Transverse colon (tissue), 4 donors: ENCODE results near the gene CAND2.

Experiments
- EP300 ChIP-seq: sonication (generic); formaldehyde crosslinking; IDR thresholded peaks from one replicate; pipeline ENCODE4 v1.6.1; 2017; ENCODE audit warnings: antibody characterized with exemption, low read depth
- POLR2A ChIP-seq: fragments of 450-650 bp; IDR thresholded peaks from one replicate; pipeline ENCODE4 v1.6.1; 2016; ENCODE audit warnings: antibody characterized with exemption, mild to moderate bottlenecking, moderate library complexity
- POLR2AphosphoS5 ChIP-seq, 3 donors: sonication (generic); formaldehyde crosslinking; IDR thresholded peaks; one replicate each; pipeline ENCODE4 v1.6.1; 2016; ENCODE audit warnings: antibody characterized with exemption in 3 of 3
- TF ChIP-seq, protein P1 (sequence below), 5 experiments: fragments of 200-600 bp in 3 of 5; fragments of 450-650 bp in 2 of 5; sonication (generic) in 3 of 5; IDR thresholded peaks; 1 replicate in 2 of 5; 2 replicates in 3 of 5; pipeline ENCODE4 v1.5.1; 2016 to 2017; ENCODE audit warnings: antibody characterized with exemption in 5 of 5, inconsistent platforms in 3 of 5, mild to moderate bottlenecking in 2 of 5, moderate library complexity in 1 of 5

GRCh38 chr3:12752102-12752501 lies 44.4 kb upstream of the CAND2 start:
- TF ChIP-seq, protein P1, sequence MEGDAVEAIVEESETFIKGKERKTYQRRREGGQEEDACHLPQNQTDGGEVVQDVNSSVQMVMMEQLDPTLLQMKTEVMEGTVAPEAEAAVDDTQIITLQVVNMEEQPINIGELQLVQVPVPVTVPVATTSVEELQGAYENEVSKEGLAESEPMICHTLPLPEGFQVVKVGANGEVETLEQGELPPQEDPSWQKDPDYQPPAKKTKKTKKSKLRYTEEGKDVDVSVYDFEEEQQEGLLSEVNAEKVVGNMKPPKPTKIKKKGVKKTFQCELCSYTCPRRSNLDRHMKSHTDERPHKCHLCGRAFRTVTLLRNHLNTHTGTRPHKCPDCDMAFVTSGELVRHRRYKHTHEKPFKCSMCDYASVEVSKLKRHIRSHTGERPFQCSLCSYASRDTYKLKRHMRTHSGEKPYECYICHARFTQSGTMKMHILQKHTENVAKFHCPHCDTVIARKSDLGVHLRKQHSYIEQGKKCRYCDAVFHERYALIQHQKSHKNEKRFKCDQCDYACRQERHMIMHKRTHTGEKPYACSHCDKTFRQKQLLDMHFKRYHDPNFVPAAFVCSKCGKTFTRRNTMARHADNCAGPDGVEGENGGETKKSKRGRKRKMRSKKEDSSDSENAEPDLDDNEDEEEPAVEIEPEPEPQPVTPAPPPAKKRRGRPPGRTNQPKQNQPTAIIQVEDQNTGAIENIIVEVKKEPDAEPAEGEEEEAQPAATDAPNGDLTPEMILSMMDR (IDR thresholded peaks at IDR 0.05) = no peak
- TF ChIP-seq POLR2A (no peak), EP300 (no peak), POLR2AphosphoS5 (IDR thresholded peaks at IDR 0.05) (no peak)
